ENCODE measurements around the gene ROBO1.

Gene ROBO1

GRCh38 chr3:79148786-79149185 lies 619.0 kb downstream of the ROBO1 start:
- DNase-seq: no peak

GRCh38 chr3:79146024-79146423 lies 621.8 kb downstream of the ROBO1 start:
- DNase-seq: no peak

GRCh38 chr3:79140708-79141107 lies 627.1 kb downstream of the ROBO1 start:
- no peak for DNase-seq

GRCh38 chr3:79139395-79140068 lies 628.3 kb downstream of the ROBO1 start:
- peak; percentile 17 for DNase-seq

GRCh38 chr3:79125313-79125984 lies 642.3 kb downstream of the ROBO1 start:
- DNase-seq: no peak

GRCh38 chr3:79115458-79115857 lies 652.3 kb downstream of the ROBO1 start:
- DNase-seq: no peak

- DNase-seq: no peak
These were observed 653.9 kb downstream of the ROBO1 start for GRCh38 chr3:79113876-79114275.

- DNase-seq: no peak
These were observed 656.3 kb downstream of the ROBO1 start for GRCh38 chr3:79111375-79112052.

- DNase-seq: no peak
These were observed 658.0 kb downstream of the ROBO1 start for GRCh38 chr3:79109754-79110153.

GRCh38 chr3:79103307-79103706 lies 664.5 kb downstream of the ROBO1 start:
- no peak for DNase-seq

- DNase-seq: no peak
These were observed 669.7 kb downstream of the ROBO1 start for GRCh38 chr3:79097964-79098660.

- no peak for DNase-seq
These were observed 673.1 kb downstream of the ROBO1 start for GRCh38 chr3:79094654-79095053.

GRCh38 chr3:79086514-79086913 lies 681.3 kb downstream of the ROBO1 start:
- DNase-seq: no peak

GRCh38 chr3:79085171-79085570 lies 682.6 kb downstream of the ROBO1 start:
- DNase-seq: no peak

- no peak for DNase-seq
These were observed 686.5 kb downstream of the ROBO1 start for GRCh38 chr3:79081335-79081734.

GRCh38 chr3:79074558-79074957 lies 693.2 kb downstream of the ROBO1 start:
- DNase-seq: no peak

- no peak for DNase-seq
These were observed 700.1 kb downstream of the ROBO1 start for GRCh38 chr3:79067734-79068133.

- DNase-seq: no peak
These were observed 701.3 kb downstream of the ROBO1 start for GRCh38 chr3:79066481-79066880.

- no peak for DNase-seq
These were observed 704.2 kb downstream of the ROBO1 start for GRCh38 chr3:79063624-79064023.

GRCh38 chr3:79057756-79058155 lies 710.0 kb downstream of the ROBO1 start:
- no peak for DNase-seq

GRCh38 chr3:79056498-79056897 lies 711.3 kb downstream of the ROBO1 start:
- DNase-seq: no peak

- no peak for DNase-seq
These were observed 715.6 kb downstream of the ROBO1 start for GRCh38 chr3:79052054-79052681.

- no peak for DNase-seq
These were observed 720.2 kb downstream of the ROBO1 start for GRCh38 chr3:79047581-79047980.

Data from NCI-H1417 treated with DMSO at 0.1 percent for 48 hours (cell line).